ENCODE results near the gene MYF5.

The MYF5 gene

DNA sequence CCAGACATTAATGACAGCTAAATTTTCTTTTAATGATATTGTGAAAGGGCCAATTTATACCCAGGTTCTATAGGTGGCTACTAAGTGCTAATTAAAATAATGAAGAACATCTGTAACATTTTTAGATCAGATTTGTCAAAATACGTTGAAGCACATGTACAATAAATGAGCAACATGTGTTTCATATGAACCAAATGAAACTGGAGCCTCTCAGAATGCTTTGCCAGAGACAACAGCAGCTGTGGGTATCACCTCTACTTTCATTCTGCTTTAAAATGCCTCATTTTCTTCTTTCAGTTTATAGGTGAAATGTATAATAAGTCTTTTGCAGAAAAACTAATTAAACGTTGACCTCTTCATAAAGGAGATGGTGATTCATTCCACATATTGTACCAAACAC is 35.4 kb upstream of the MYF5 start:
- Mint-ChIP-seq H3K4me1 (no peaks in the 10 kb centered on the region), H3K4me3 (no peak overlapping the region), H3K9me3 (no peaks in the 10 kb centered on the region), H3K36me3 (ENCODE audit: low read depth) (no peaks in the 10 kb centered on the region), H3K27me3 (ENCODE audit: low read depth, poor library complexity) (peaks cover 3% of the 10 kb centered on the region), H3K27ac (no peak overlapping the region)
- no peak for DNase-seq
- TF ChIP-seq, protein P1, sequence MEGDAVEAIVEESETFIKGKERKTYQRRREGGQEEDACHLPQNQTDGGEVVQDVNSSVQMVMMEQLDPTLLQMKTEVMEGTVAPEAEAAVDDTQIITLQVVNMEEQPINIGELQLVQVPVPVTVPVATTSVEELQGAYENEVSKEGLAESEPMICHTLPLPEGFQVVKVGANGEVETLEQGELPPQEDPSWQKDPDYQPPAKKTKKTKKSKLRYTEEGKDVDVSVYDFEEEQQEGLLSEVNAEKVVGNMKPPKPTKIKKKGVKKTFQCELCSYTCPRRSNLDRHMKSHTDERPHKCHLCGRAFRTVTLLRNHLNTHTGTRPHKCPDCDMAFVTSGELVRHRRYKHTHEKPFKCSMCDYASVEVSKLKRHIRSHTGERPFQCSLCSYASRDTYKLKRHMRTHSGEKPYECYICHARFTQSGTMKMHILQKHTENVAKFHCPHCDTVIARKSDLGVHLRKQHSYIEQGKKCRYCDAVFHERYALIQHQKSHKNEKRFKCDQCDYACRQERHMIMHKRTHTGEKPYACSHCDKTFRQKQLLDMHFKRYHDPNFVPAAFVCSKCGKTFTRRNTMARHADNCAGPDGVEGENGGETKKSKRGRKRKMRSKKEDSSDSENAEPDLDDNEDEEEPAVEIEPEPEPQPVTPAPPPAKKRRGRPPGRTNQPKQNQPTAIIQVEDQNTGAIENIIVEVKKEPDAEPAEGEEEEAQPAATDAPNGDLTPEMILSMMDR (IDR thresholded peaks at IDR 0.05): no peak

DNA sequence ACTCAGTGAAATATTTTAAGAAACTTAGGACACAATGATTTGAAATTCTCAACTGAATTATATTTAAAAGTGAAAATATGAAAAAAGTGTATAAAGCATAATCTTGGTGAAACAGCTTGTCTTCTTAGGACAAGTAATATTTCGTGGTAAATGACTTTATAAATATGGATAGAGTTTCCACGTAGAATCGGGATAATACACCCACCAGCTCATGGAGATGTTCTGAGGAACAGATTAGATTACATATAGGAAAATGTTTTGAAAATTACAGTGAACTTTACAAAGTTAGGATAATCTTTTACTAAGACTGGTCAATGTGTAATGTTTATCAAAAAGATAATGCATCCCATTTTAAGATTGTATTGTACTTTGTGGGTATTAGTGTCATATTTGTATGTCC is 34.9 kb upstream of the MYF5 start:
- peaks cover 3% of the 10 kb centered on the region for H3K27me3 Mint-ChIP-seq (ENCODE audit: low read depth, poor library complexity)
- no peak overlapping the region for H3K4me3 Mint-ChIP-seq
- DNase-seq: no peak
- no peaks in the 10 kb centered on the region for H3K36me3 Mint-ChIP-seq (ENCODE audit: low read depth)
- TF ChIP-seq, protein P1 (IDR thresholded peaks at IDR 0.05): no peak
- H3K27ac Mint-ChIP-seq: no peak overlapping the region
- H3K9me3 Mint-ChIP-seq: no peaks in the 10 kb centered on the region
- no peaks in the 10 kb centered on the region for H3K4me1 Mint-ChIP-seq

DNA sequence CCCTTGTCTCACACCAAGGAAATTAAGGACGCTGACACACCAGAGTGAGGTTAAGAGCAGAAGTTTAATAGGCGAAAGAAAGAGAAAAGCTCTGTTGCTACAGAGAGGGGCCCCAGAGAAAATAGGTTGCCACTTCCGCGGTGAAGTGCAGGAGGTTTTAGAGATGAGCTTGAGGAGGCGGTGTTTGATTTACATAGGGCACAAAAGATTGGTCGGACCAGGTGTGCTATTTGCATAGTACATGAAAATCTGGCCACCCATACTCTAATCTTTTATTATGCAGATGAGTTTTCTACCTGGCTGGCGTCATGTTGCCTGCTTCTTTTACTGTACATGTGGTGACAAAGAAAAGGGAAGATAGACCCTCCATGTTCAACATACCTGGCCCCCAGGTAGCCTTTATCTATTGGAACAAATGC is 32.6 kb upstream of the MYF5 start:
- Mint-ChIP-seq H3K4me1 (no peaks in the 10 kb centered on the region), H3K4me3 (no peak overlapping the region), H3K9me3 (no peaks in the 10 kb centered on the region), H3K27ac (no peak overlapping the region), H3K36me3 (ENCODE audit: low read depth) (no peaks in the 10 kb centered on the region), H3K27me3 (ENCODE audit: low read depth, poor library complexity) (peaks cover 3% of the 10 kb centered on the region)
- DNase-seq: no peak
- TF ChIP-seq, protein P1 (IDR thresholded peaks at IDR 0.05): no peak

DNA sequence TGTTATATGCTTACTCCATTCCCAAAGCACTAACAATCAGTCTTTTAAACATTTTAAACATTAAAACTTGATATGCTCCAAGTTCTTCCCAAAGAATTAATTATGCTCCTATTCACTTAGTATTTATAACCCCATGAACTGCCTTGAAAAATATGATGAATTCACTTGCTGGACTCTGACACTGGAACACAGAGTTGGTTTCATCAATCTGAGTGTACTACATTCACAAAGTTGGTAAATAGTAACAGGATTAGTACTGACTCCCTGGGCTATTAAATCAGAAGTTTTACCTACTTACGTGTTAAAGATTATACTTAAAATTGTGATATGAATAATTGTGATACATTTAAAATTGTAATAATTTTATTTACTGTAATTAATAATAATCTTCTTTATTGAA is 26.6 kb upstream of the MYF5 start:
- DNase-seq: no peak
- TF ChIP-seq, protein P1 (IDR thresholded peaks at IDR 0.05): no peak
- Mint-ChIP-seq H3K4me3 (no peak overlapping the region), H3K36me3 (ENCODE audit: low read depth) (no peaks in the 10 kb centered on the region), H3K27me3 (ENCODE audit: low read depth, poor library complexity) (no peaks in the 10 kb centered on the region), H3K4me1 (no peaks in the 10 kb centered on the region), H3K27ac (no peak overlapping the region), H3K9me3 (no peaks in the 10 kb centered on the region)

DNA sequence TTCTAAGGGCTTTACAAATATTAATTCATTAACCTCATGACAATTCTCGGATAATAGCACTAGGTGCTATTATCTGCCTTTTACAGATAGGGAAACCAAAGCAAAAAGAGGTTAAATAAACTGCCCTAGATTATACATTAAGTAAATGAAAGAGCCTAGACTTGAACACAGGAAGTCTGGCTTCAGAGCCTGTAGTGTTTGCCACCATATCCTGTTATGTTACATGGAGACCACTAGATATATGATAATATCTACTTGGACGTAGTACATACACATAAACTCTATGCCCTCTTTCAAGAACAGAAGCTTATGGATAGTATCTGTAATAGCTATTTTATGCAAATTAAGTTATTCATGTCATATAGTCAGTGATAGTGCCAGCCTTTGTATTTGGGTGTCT is 26.2 kb upstream of the MYF5 start:
- Mint-ChIP-seq H3K4me3 (no peak overlapping the region), H3K27ac (no peak overlapping the region), H3K4me1 (no peaks in the 10 kb centered on the region), H3K9me3 (no peaks in the 10 kb centered on the region), H3K27me3 (ENCODE audit: low read depth, poor library complexity) (no peaks in the 10 kb centered on the region), H3K36me3 (ENCODE audit: low read depth) (no peaks in the 10 kb centered on the region)
- DNase-seq: no peak
- TF ChIP-seq, protein P1 (IDR thresholded peaks at IDR 0.05): no peak

DNA sequence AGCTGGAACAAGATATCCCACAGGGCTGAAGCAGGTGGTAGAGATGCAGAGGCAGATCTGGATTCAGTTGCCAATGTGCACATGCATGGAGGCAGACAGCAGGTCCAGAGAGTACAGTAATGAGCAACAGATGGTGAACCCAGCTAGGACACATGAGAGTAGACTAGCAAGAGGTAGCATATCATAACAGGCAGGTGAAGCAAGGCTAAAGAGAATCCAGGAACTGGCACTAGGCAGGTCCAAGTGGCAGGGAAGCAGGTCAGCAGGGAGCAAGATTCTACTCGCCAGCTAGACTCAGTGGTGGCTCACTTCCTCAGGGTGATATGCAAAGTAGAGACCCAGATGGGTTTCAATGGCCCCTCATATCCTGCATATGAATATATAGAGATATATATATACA is 24.6 kb upstream of the MYF5 start:
- Mint-ChIP-seq H3K4me3 (no peak overlapping the region), H3K4me1 (no peaks in the 10 kb centered on the region), H3K9me3 (no peaks in the 10 kb centered on the region), H3K27me3 (ENCODE audit: low read depth, poor library complexity) (no peaks in the 10 kb centered on the region), H3K27ac (no peak overlapping the region), H3K36me3 (ENCODE audit: low read depth) (no peaks in the 10 kb centered on the region)
- no peak for DNase-seq
- TF ChIP-seq, protein P1 (IDR thresholded peaks at IDR 0.05): no peak
